NCI-H2081 treated with DMSO at 0.1 percent for 48 hours (cell line): ENCODE data around the gene OPCML.

Experiments
- DNase-seq: peaks from one replicate; lab custom pipeline; 2025; lab: John Stamatoyannopoulos, UW

OPCML gene

DNA sequence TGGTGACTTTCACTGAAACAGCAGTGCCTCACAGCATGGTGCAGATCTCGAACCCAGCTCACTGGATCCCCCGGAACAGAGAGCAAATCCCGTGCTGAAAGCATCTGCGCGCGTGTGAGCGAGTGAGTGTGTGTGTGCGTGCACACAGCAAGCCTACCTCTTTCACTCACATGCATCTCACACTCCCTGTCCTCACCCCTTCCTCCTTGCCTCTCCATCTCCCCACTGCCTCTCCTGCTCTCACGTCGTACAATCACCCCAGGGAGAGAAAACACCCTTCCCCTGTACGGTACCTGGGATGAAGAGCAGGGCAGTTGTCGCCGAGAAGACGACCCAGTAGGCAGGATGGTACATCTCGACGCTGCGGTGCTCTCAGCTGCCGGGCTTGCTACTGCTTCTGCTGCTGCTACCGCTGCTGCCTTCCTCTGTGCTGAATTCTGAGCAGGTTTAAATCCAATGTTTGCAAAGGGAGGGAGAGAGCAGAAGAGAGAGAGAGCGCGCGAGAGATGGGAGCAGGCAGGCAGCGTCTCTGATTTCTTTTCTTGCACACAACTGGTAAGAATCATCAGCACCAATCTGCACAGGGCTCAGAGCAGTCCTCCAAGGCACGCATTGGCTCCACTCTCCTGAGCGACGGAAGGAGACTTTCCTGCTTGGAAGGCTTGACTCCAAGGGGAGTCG is at the start of gene OPCML:
Gene OPCML (minus strand): TSS at position 531 of the 681 bp plus-strand sequence.
- no peak for DNase-seq

DNA sequence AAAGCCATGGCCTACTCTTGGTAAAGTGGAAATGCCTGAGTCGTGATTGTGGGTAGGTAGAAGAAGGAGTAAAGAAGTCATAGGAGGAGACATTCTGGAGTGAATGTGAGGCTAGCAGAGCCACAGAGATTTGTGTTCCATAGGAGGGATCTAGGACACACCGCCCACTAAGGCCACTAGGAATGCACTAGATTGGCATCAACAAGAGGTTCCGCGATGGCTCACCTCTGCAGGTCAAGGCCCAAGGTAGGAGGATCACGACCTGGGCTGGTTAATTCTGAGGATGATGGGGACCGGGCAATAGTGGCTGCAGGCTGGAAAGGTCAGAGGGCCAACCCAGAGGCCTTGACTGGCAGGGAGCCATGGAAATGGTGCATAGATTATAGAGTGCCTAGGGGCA is 48.8 kb upstream of the OPCML start:
- no peak for DNase-seq

DNA sequence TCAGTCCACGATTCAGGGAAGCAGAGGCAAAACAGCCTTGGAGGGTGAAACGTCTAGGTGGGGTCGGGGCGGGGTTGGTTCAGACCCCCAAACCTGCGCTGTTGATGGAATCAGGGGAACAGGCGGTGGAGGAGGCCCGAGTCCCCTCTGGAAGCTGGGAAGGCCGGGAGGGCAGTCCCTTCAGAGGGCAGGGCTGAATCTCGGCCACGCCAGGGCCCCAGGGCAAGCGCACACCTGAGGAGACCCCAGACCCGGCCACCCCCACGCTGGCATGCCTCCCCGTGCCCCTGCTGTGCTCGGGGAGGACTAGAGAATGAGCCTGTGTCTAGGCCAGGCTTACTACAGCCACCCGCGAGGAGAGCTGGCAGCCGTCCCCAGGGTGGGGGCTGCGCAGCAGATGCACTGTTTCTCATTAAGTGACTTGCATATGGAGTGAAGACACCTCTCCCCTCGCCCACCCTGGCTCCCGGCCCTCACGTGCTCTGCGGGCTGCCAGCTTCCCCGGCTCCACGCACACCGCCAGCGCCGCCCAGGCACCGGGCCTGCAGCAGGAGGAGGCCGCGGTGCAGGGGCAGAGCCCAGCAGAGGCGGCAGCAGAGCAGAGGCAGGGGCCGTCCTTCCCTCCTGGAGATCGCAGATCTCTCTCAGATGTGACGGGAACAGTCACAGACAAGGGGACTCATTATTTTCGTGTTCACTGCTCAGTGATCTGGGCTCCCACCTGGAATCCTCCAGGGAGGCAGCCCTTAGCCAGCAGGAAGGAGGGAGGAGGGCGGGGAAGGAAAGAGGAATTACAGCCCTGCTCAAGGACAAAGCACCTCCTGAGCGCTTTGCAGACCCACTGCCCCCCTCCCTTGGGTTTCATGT is 47.1 kb upstream of the OPCML start:
- no peak for DNase-seq

DNA sequence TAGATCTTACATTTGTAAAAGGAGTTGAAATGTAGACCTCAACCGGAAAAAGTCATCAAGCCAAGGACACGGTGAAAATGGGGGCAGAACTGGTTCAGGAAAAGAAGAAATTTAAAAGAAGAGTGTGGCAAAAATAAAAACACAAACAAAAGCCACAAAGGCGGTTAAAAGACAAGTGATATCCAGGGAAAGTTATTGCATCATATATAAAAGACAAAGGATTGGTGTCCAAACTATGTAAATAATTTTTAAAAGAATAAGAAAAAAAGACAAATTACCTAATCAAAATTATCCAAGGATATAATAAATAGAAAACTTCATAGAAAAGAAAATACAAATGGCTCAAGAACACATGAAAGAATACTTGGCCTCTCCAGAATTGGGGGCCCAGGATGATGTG is 45.1 kb upstream of the OPCML start:
- no peak for DNase-seq

DNA sequence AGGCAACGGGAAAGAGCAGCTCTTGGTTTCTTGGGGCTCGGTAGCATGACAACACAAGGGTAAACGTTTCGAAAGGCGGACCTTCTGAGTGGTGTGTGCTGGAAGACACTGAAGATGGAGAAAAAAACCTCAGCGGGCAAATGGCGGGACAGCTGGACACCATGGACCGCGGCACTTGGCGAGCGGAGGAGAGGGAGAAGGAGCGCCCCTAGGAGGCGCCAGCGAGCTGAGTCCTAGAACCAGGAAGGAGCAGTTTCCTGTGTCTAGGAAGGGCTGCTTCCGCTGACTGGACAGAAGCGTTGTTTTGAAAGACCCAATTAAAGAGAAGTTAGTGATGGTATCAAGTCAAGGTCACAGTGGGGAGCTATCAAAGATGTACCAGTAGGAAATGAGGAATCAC is 44.0 kb upstream of the OPCML start:
- DNase-seq, result no peak

DNA sequence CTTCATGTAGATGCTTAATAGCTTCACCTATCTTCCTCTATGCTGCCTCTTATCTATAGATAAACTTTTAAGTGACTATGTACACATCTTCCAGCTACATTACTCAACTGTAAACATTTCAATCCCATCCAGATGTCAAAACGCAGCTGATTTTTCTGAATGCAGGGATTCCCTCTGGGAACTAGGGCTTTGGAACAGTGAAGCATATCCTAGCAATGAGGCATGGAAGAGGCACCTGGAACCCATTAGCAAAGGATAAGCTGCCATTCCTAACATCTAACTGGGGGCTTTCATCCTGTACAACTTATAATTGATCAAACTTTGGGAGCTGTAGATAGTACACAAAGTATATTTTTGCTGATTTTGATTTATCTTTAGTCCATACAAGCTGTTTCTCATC is 40.8 kb upstream of the OPCML start:
- DNase-seq, result no peak

DNA sequence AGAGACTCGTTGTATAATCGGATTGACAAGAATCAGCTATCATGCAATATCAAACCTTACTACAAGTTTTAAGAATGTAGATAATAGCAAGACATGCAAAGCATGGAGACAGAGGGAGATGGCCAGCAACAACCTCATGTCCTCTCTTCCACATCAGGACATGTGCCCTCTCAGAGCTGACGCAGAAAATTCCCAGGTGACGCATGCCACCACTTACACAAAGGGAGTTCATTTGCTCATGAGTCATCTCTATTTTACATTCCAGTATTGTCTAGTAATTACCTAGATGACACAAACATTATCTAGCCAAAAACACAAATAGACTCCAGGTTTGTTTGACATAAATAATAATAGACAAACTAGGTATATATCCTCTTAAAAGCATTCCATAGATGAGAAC is 38.1 kb upstream of the OPCML start:
- DNase-seq, result no peak

DNA sequence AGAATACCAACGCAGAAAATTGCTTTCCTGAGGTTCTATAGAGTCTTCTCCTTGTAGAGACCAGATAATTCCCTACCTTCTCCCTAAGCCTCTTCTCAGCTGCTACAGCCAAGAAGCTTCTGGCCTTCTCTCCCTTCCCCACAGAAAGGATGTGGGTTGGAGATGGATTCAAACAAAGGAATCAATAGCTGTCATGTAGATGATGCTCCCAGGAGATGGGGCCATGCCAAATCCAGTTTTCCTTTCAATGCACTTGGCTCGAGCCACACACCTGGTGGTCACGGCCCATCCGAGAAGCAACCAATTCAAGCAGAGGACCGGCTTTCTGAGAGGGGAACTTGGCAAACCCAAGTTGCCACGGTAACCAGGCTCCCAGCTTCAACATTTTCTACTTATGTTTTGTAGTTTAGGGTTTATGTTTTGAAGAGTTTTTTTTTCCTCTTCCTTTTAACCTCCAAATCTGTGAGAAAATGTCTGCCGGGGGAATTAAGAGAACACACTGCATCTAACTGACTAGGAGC is 31.3 kb upstream of the OPCML start:
- DNase-seq, result no peak

DNA sequence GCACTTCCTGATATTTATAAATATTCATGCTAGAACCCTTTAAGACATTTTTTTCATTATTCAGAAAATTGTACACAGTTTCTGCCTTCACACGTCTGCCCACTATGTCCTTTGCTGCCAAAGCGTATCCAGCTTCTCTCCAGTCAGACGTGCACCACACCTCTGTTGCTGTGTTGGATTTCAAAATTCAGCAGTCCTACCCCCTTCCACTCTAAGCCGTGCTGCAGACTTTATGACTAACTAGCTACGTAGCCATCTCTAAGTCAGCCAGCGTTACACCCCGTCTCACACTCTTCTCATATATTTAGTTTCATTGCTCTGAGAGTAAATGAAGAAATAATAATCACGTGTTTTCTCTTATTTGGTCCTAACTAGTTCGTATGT is 28.2 kb upstream of the OPCML start:
- no peak for DNase-seq

DNA sequence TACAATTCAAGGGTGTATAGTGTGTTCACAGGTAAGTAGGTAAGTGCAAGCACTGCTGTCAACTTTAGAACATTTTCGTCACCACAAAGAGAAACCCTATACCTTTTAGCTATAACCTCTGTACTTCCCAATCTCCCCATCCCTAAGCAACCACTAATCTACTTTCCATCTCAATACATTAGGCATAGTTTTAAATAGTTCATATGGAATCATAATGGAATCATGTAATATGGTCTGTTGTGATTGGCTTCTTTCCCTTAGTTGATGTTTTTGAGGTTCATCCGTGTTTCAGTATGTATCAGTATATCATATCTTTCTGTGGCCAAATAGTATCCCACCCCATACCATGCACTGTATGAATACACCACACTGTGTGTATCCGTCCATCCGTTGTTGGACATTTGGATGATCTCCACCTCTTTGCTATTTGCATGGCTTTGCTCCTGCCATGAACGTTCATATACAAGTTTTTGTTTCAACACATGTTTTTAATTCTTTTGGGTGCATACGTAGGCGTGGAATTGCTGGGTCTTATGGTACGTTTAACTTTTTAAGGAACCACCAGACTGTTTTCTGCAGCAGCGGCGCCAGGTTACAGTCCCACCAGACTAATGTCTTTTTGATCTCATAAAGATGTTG is 27.7 kb upstream of the OPCML start:
- no peak for DNase-seq

DNA sequence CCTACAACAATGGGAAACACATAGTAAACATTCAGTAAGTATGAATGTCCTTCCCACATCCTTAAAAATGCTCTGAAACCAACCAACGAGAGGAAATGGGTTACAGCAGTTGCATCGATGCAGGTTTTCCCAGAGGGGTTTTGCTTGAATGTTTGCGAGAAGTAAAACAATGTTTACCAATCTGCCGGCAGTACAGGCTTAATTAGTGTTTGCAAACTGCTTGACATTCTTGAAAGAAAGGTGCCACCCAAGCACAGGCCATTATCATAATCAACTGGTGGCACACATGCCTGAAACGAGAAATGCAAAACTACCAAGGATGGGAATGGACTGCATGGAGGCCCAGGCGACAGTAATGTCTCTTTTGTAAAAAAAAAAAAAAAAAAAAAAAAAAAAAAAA is 27.1 kb upstream of the OPCML start:
- DNase-seq, result no peak

DNA sequence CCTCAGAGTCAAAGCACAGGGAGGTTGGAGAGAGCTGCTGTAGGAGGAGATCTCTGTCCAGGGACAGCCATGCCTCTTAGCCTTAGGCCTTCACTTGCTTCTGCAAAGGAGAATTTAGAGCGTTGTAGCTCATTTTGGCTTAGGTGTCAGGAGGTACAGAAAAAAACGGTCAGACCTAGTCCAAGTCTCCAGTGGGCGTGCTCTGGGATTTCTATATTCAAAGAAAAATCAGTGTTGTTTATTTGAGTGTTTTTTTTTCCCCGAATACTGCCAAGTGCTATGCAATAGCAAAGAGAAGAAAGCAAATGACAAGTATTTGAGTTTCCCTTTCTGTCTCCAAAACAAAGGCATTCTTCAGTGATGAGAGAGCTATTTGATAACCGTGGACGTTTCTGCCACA is 22.7 kb upstream of the OPCML start:
- no peak for DNase-seq

DNA sequence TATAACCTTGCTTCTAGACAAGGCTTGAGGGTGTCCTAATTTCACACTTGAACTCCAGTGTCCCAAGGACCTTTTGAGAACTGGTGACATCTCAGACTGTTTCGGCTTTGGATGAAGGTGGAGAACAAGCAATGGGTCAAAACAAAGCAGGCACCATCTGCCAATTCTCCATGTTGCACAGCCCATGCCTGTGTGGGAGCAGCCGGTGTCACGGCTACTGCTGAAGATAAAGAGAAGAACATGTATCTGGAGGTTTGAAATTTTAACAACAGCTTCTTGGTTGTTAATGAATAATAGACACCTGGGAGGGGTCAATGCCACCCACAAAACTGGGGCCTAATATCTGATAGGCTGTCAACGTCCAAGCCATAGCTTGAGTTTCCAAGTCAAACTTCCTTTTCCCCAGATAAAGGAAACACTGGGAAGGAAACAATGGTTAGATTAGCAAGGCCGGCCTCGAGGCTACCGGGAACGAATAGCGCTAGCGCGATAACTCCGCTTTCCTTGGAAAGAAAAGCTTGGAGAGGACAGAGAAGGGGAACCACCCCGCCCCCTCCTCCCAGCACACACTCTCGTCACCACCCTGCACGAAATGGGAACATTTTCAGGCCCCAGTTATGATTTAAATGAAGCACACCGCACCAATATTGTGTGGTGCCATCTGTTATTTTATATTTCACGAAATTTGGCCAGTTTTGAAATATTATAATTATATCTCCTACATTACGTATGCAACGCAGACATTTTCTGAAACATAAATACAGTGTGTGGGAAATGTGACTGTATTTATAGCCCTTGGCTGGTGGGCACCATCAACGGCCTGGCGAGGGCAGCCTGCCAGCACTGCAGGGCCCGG is 21.8 kb upstream of the OPCML start:
- DNase-seq, result no peak

DNA sequence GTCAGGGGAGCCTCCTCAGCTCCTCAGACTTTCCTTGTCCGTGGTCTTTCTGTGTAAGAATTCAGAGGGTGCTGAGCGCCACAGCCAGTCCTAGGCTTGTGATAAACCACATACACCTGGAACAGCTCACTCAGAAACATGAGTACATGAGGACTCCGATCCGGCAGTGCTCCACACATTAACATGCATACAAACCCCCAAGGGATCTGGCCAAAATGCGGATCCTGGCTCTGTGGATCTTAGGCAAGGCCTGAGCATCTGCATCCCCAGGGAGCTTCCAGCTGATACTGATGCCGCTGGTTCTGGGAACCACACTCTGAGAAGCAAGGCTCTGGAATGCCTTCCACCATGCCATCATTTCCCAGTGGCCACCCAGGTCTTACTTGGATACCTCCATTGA is 20.6 kb upstream of the OPCML start:
- DNase-seq, result no peak

DNA sequence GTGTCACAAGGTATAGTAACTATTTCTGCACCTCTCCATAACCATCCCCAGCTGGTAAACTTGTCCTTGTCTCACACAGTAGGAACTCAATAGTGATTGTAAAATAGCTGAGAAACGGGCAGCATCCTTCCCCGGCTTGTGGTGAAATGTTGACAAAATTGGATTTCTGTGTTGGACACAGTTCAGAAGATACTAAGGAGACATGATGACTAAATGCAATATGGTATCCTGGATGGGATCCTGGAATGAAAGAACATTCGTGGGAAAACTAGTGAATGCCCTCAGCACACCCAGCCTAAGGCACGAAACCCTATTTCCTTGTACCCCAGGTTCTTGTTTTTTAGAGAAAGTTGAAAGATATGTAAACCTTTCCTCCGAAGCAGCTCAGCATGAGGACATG is 18.8 kb upstream of the OPCML start:
- DNase-seq, result no peak

DNA sequence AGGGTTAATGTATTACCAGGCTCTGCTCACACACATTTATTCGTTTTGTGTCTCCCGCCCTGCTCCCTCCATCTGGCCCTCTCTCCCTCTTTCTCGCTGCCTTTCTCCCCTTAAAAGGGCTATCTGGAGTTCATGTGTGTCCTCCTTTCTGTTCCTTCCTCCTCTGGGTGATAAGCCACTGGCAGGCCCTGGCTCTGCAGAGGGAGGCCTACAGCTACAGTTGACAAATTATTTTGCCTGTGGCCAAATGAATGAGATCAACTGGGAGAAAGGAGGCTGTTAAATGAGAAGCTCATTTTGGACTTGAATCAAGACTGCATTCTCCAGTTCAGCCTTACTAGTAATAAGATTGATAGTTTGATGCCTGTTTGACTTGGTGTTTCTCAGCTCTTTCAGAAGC is 17.5 kb upstream of the OPCML start:
- no peak for DNase-seq

DNA sequence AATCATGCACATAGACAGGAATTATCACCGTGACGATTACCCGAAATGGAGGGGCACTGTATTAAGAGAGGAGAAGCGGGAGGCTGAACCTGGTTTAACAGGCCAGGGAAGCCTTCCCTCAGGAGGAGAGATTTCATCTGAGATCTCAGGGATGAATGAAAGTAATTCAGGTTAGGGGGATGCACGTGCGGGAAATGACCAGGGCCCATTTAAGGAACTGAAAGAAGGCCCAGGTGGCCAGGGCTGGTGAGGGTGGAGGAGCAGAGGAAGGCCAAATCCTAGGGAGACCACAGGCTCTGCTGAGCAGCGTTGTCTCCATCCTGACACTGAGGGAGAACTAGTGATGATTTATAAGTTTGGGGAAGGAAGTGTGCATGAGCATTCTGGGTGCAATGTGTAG is 16.3 kb upstream of the OPCML start:
- DNase-seq, result no peak

DNA sequence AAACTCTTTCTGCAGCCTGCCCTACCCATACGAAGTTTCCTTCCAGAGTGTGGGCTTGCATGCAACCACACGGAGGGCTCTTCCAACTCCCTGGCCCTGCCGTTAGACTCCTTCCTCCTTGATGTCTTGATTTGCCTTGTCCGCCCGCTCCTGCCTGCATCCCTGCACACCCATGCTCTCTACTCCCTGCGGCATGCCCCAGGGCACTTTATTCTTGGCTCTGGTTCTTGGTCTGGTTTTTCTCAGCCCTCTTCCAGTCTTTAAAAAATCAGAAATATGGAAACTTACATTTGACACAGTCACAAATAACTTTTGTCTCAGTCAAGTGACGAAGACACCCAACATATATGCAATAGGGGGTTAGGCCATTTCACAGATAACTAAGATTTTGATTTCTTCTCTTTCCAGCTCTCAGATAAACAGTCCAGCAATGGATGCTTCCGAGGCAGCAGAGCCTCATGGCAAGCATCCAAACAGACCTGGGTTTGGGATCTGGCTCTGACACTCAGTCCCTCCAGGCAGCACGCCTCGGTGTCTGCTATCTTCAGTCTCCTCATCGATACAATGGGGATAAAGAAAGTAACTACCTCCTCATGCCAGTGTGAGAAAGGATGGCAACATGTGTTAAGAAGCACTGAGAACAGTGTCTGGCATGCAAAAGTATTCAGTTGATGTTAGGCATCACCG is 15.7 kb upstream of the OPCML start:
- no peak for DNase-seq

DNA sequence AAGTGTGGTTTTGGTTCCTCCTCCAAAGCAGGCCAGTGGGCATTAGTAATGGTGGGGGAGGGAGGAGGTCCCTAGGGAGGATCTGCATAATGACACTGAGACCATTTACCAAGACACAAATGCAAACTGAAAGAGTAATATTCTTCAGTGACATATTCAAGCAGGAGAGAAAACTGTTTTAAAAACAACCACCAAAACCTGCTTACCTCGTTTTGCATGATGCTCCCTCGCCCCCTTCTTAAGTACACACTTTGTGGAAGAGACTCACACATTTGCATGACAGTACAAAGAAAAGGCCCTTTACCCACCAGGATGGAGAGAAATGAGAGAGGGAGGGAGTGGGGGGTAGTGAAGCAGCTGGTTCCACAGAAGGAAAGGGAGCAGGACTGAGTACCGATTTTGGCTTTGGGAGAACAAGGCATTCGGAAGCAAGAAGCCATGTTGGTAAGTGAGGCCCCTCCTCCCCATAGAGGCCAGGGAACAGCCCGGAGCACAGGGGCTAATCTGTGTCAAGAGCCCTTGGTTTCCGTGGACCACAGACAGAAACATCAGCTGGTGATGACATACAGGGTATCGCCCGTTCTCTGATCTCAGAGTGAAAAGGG is 13.0 kb upstream of the OPCML start:
- no peak for DNase-seq

DNA sequence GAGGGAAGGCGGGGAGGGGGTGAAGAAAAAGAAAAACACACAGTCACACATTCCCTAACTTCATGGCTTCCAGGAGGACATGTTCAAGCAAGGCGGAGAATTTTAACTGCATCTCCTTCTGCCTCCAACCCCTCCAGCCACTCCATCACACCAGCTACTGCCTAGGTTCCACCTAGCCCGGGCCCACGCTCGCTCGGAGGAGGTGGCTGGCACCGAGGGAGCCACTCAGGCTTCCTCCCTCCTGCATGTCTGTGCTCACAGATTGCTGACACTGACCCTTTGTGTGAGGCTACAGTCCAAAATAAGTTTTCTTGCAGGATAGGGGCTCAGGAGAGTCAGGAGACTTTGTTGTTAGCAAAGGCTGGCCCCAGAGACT is 9.4 kb upstream of the OPCML start:
- no peak for DNase-seq
